SK-N-SH treated with all-trans-retinoic acid at 6 μM for 48 hours (cell line): ENCODE results near the gene NCKAP5.

Experiments used
- ATAC-seq: fragments of 200-7000 bp; cut with Tn5 transposase; 3 replicates; pipeline ENCODE4 v1.9.1; 2020; ENCODE audit warnings: mild to moderate bottlenecking, moderate library complexity
- ARNTL ChIP-seq: fragments of 450-650 bp; formaldehyde crosslinking; IDR thresholded peaks from 2 replicates; pipeline ENCODE4 v1.5.0; 2020; ENCODE audit warnings: low read depth, mild to moderate bottlenecking, moderate library complexity, borderline replicate concordance
- BACH2 ChIP-seq: fragments of 250-450 bp; sonication (Bioruptor Pico); IDR thresholded peaks from 2 replicates; pipeline ENCODE4 v1.9.0; 2021; ENCODE audit warnings: mild to moderate bottlenecking, borderline replicate concordance
- CREB5 ChIP-seq: fragments of 250-450 bp; sonication (Bioruptor Pico); IDR thresholded peaks from 2 replicates; pipeline ENCODE4 v1.5.1; 2020; ENCODE audit warnings: low read depth, mild to moderate bottlenecking, moderate library complexity
- CSDC2 ChIP-seq: fragments of 250-450 bp; sonication (Bioruptor Pico); IDR thresholded peaks from 2 replicates; pipeline ENCODE4 v1.5.0; 2020; ENCODE audit warnings: mild to moderate bottlenecking, moderate library complexity
- ESRRG ChIP-seq: fragments of 250-450 bp; sonication (Bioruptor Pico); IDR thresholded peaks from 2 replicates; pipeline ENCODE4 v1.6.1; 2021; ENCODE audit warnings: mild to moderate bottlenecking
- GLIS3 ChIP-seq: fragments of 250-450 bp; sonication (Bioruptor Pico); IDR thresholded peaks from 2 replicates; pipeline ENCODE4 v1.5.0; 2020; ENCODE audit warnings: mild to moderate bottlenecking, moderate library complexity
- ISL1 ChIP-seq: fragments of 250-450 bp; sonication (Bioruptor Pico); IDR thresholded peaks from 2 replicates; pipeline ENCODE4 v2.1.2; 2022; ENCODE audit warnings: mild to moderate bottlenecking, moderate library complexity
- OSR1 ChIP-seq: fragments of 250-450 bp; sonication (Bioruptor Pico); IDR thresholded peaks from 2 replicates; pipeline ENCODE4 v1.8.0; 2022; ENCODE audit warnings: moderate library complexity, mild to moderate bottlenecking, inconsistent platforms
- PATZ1 ChIP-seq: fragments of 250-450 bp; sonication (Bioruptor Pico); IDR thresholded peaks from 2 replicates; pipeline ENCODE4 v1.8.0; 2020; ENCODE audit warnings: mild to moderate bottlenecking, moderate library complexity, borderline replicate concordance
- POU6F1 ChIP-seq: fragments of 250-450 bp; sonication (Bioruptor Pico); IDR thresholded peaks from 2 replicates; pipeline ENCODE4 v1.8.0; 2021; ENCODE audit warnings: low read depth, mild to moderate bottlenecking, moderate library complexity, borderline replicate concordance
- PPARA ChIP-seq: fragments of 250-450 bp; sonication (Bioruptor Pico); IDR thresholded peaks from 2 replicates; pipeline ENCODE4 v1.5.0; 2020; ENCODE audit warnings: mild to moderate bottlenecking, borderline replicate concordance
- RARB ChIP-seq: fragments of 250-450 bp; sonication (Bioruptor Pico); IDR thresholded peaks from 2 replicates; pipeline ENCODE4 v1.8.0; 2021; ENCODE audit warnings: mild to moderate bottlenecking, moderate library complexity
- TCF4 ChIP-seq: fragments of 250-450 bp; sonication (Bioruptor Pico); IDR thresholded peaks from 2 replicates; pipeline ENCODE4 v1.8.0; 2021; ENCODE audit warnings: mild to moderate bottlenecking, moderate library complexity, borderline replicate concordance
- TOX ChIP-seq: fragments of 250-450 bp; sonication (Bioruptor Pico); IDR thresholded peaks from 2 replicates; pipeline ENCODE4 v1.8.0; 2021; ENCODE audit warnings: mild to moderate bottlenecking, moderate library complexity, borderline replicate concordance
- ZC3H10 ChIP-seq: fragments of 250-450 bp; sonication (Bioruptor Pico); IDR thresholded peaks from 2 replicates; pipeline ENCODE4 v1.5.1; 2021; ENCODE audit warnings: mild to moderate bottlenecking, moderate library complexity
- ZFP30 ChIP-seq: fragments of 450-650 bp; formaldehyde crosslinking; IDR thresholded peaks from 2 replicates; pipeline ENCODE4 v1.5.0; 2022; ENCODE audit warnings: mild to moderate bottlenecking, moderate library complexity
- ZNF565 ChIP-seq: fragments of 450-650 bp; formaldehyde crosslinking; conservative IDR thresholded peaks from 2 replicates; pipeline ENCODE4 v1.5.0; 2020; ENCODE audit warnings: low read depth, mild to moderate bottlenecking, moderate library complexity
- ZNF70 ChIP-seq: fragments of 450-650 bp; formaldehyde crosslinking; IDR thresholded peaks from 2 replicates; pipeline ENCODE4 v1.5.0; 2020; ENCODE audit warnings: mild to moderate bottlenecking, moderate library complexity
- ZNF8 ChIP-seq: fragments of 450-650 bp; formaldehyde crosslinking; IDR thresholded peaks from 2 replicates; pipeline ENCODE4 v1.5.0; 2020; ENCODE audit warnings: mild to moderate bottlenecking, moderate library complexity
- TF ChIP-seq, protein P1 (sequence below): fragments of 250-450 bp; sonication (Bioruptor Pico); IDR thresholded peaks from 2 replicates; pipeline ENCODE4 v1.5.1; 2021; ENCODE audit warnings: mild to moderate bottlenecking, moderate library complexity
- TF ChIP-seq, protein P2 (sequence below): fragments of 250-450 bp; sonication (Bioruptor Pico); IDR thresholded peaks from 2 replicates; pipeline ENCODE4 v1.5.0; 2020; ENCODE audit warnings: mild to moderate bottlenecking, moderate library complexity

The NCKAP5 gene

DNA sequence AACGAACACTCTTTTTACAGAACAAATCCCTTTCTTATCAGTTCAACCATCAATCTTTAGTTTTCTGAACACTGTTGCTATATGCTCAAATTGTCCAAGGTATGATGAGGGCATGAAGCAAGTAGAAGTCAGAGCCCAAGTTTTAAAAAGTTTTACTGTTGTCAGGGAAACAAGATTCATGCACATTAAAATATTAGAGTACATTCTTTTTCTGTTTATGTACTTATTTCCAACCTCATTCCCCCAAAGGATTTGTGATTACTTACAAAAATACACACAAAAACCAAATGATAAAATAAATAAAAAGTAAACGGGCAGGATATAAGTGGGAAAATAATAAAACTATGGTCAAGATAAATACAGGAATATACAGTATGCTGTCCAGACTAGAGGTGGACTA is 15.4 kb downstream of the NCKAP5 start:
- ATAC-seq = no peak
- TF ChIP-seq PATZ1 (no peak), ISL1 (CRISPR knock-in tag) (no peak), PPARA (CRISPR knock-in tag) (no peak), POU6F1 (CRISPR knock-in tag) (no peak), ARNTL (CRISPR knock-in tag) (no peak), ZNF8 (CRISPR knock-in tag) (no peak), GLIS3 (CRISPR knock-in tag) (no peak), OSR1 (CRISPR knock-in tag) (no peak), TCF4 (CRISPR knock-in tag) (no peak), ZFP30 (no peak), TOX (CRISPR knock-in tag) (no peak), ZNF565 (CRISPR knock-in tag) (no peak), CREB5 (CRISPR knock-in tag) (no peak), ESRRG (CRISPR knock-in tag) (no peak), ZNF70 (CRISPR knock-in tag) (no peak), ZC3H10 (no peak), RARB (CRISPR knock-in tag) (no peak), CSDC2 (CRISPR knock-in tag) (no peak)
- TF ChIP-seq, protein P1, sequence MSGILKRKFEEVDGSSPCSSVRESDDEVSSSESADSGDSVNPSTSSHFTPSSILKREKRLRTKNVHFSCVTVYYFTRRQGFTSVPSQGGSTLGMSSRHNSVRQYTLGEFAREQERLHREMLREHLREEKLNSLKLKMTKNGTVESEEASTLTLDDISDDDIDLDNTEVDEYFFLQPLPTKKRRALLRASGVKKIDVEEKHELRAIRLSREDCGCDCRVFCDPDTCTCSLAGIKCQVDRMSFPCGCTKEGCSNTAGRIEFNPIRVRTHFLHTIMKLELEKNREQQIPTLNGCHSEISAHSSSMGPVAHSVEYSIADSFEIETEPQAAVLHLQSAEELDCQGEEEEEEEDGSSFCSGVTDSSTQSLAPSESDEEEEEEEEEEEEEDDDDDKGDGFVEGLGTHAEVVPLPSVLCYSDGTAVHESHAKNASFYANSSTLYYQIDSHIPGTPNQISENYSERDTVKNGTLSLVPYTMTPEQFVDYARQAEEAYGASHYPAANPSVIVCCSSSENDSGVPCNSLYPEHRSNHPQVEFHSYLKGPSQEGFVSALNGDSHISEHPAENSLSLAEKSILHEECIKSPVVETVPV (CRISPR knock-in tag) = no peak
- TF ChIP-seq, protein P2, sequence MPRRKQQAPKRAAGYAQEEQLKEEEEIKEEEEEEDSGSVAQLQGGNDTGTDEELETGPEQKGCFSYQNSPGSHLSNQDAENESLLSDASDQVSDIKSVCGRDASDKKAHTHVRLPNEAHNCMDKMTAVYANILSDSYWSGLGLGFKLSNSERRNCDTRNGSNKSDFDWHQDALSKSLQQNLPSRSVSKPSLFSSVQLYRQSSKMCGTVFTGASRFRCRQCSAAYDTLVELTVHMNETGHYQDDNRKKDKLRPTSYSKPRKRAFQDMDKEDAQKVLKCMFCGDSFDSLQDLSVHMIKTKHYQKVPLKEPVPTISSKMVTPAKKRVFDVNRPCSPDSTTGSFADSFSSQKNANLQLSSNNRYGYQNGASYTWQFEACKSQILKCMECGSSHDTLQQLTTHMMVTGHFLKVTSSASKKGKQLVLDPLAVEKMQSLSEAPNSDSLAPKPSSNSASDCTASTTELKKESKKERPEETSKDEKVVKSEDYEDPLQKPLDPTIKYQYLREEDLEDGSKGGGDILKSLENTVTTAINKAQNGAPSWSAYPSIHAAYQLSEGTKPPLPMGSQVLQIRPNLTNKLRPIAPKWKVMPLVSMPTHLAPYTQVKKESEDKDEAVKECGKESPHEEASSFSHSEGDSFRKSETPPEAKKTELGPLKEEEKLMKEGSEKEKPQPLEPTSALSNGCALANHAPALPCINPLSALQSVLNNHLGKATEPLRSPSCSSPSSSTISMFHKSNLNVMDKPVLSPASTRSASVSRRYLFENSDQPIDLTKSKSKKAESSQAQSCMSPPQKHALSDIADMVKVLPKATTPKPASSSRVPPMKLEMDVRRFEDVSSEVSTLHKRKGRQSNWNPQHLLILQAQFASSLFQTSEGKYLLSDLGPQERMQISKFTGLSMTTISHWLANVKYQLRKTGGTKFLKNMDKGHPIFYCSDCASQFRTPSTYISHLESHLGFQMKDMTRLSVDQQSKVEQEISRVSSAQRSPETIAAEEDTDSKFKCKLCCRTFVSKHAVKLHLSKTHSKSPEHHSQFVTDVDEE (CRISPR knock-in tag) = no peak
- TF ChIP-seq, all 23 proteins: peak for 0

DNA sequence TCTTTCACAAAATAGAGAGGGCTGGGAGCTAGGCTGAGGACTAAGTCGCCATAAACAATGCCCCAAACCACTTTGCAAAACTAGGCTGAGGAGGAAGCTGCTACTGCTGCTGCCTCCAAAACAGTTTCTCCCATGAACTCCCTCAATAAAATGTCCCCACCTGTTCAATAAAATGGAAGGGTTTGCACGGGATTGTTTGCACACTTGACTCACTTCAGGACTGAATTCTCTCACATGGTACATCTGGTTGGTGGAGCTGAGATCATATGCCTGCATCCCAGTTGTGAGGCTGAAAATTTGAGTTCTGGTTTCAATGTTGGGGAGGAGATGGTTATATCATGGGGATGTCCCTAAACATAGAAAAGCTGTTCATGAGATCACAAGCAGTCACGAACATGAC is 26.5 kb downstream of the NCKAP5 start:
- ATAC-seq = no peak
- TF ChIP-seq ZC3H10 (no peak), PPARA (CRISPR knock-in tag) (no peak), POU6F1 (CRISPR knock-in tag) (no peak), ESRRG (CRISPR knock-in tag) (no peak), GLIS3 (CRISPR knock-in tag) (no peak), BACH2 (CRISPR knock-in tag) (no peak), OSR1 (CRISPR knock-in tag) (no peak), ZNF565 (CRISPR knock-in tag) (no peak), CREB5 (CRISPR knock-in tag) (no peak)
- TF ChIP-seq, protein P1 (CRISPR knock-in tag) = no peak
- TF ChIP-seq, protein P2 (CRISPR knock-in tag) = no peak
